ENCODE results near the gene CSRNP2.

CSRNP2 gene

GRCh38 chr12:51070004-51070403 is 13.4 kb downstream of the CSRNP2 start:
- peaks cover 5% of the 10 kb centered on the region; the same call in 1 of the 2 replicates for H3F3A ChIP-seq (ENCODE audit: insufficient read depth, low read length)
- H3K79me2 ChIP-seq (ENCODE audit: low read length): no peaks in the 10 kb centered on the region
- H3K27me3 ChIP-seq (replicated peaks; ENCODE audit: insufficient read depth, low read length): no peaks in the 10 kb centered on the region
- TF ChIP-seq EZH2phosphoT487 (IDR thresholded peaks at IDR 0.05; ENCODE audit: low read length) (no peak), EZH2 (optimal IDR thresholded peaks at IDR 0.05; ENCODE audit: low read depth, low read length) (no peak), CTCF (IDR thresholded peaks at IDR 0.05; ENCODE audit: low read length) (no peak)
- DNase-seq: no peak
- H3K9ac ChIP-seq (ENCODE audit: low read length): no peak overlapping the region
- H3K4me3 ChIP-seq (ENCODE audit: low read length): no peak overlapping the region
- H3K36me3 ChIP-seq (replicated peaks; ENCODE audit: insufficient read depth, low read length): peaks cover 2% of the 10 kb centered on the region; the same call in 1 of the 2 replicates
- H3K27ac ChIP-seq (ENCODE audit: low read length): no peak overlapping the region
- H2AFZ ChIP-seq (ENCODE audit: low read length): no peak overlapping the region
- no peaks in the 10 kb centered on the region for H3K9me3 ChIP-seq (replicated peaks; ENCODE audit: insufficient read depth, low read length)
- no peaks in the 10 kb centered on the region for H3K9me2 ChIP-seq (replicated peaks; ENCODE audit: insufficient read depth, low read length)
- H4K20me1 ChIP-seq (ENCODE audit: insufficient read depth, low read length): no peaks in the 10 kb centered on the region
- no peak overlapping the region for H3K4me2 ChIP-seq (ENCODE audit: low read depth, low read length)
- no peaks in the 10 kb centered on the region for H3K4me1 ChIP-seq (ENCODE audit: low read length)

GRCh38 chr12:51067771-51068170 is 15.6 kb downstream of the CSRNP2 start:
- no peak overlapping the region for H3K4me2 ChIP-seq (ENCODE audit: low read depth, low read length)
- H3K9me2 ChIP-seq (replicated peaks; ENCODE audit: insufficient read depth, low read length): no peaks in the 10 kb centered on the region
- no peak overlapping the region for H3K9ac ChIP-seq (ENCODE audit: low read length)
- H3K4me1 ChIP-seq (ENCODE audit: low read length): no peaks in the 10 kb centered on the region
- H4K20me1 ChIP-seq (ENCODE audit: insufficient read depth, low read length): no peaks in the 10 kb centered on the region
- no peak overlapping the region for H2AFZ ChIP-seq (ENCODE audit: low read length)
- DNase-seq: no peak
- peaks cover 5% of the 10 kb centered on the region; the same call in 1 of the 2 replicates for H3F3A ChIP-seq (ENCODE audit: insufficient read depth, low read length)
- H3K9me3 ChIP-seq (replicated peaks; ENCODE audit: insufficient read depth, low read length): no peaks in the 10 kb centered on the region
- H3K27me3 ChIP-seq (replicated peaks; ENCODE audit: insufficient read depth, low read length): no peaks in the 10 kb centered on the region
- no peak overlapping the region for H3K27ac ChIP-seq (ENCODE audit: low read length)
- H3K36me3 ChIP-seq (replicated peaks; ENCODE audit: insufficient read depth, low read length): no peaks in the 10 kb centered on the region; the same call in 1 of the 2 replicates
- TF ChIP-seq EZH2 (optimal IDR thresholded peaks at IDR 0.05; ENCODE audit: low read depth, low read length) (no peak), CTCF (IDR thresholded peaks at IDR 0.05; ENCODE audit: low read length) (no peak), EZH2phosphoT487 (IDR thresholded peaks at IDR 0.05; ENCODE audit: low read length) (no peak)
- H3K4me3 ChIP-seq (ENCODE audit: low read length): no peak overlapping the region
- H3K79me2 ChIP-seq (ENCODE audit: low read length): no peaks in the 10 kb centered on the region

- H3F3A ChIP-seq (ENCODE audit: insufficient read depth, low read length): peaks cover 5% of the 10 kb centered on the region; the same call in 1 of the 2 replicates
- no peak overlapping the region for H3K4me3 ChIP-seq (ENCODE audit: low read length)
- H3K27ac ChIP-seq (ENCODE audit: low read length): no peak overlapping the region
- no peak overlapping the region for H2AFZ ChIP-seq (ENCODE audit: low read length)
- no peaks in the 10 kb centered on the region for H3K9me2 ChIP-seq (replicated peaks; ENCODE audit: insufficient read depth, low read length)
- DNase-seq: no peak
- TF ChIP-seq EZH2 (optimal IDR thresholded peaks at IDR 0.05; ENCODE audit: low read depth, low read length): no peak
- TF ChIP-seq CTCF (IDR thresholded peaks at IDR 0.05; ENCODE audit: low read length): no peak
- TF ChIP-seq EZH2phosphoT487 (IDR thresholded peaks at IDR 0.05; ENCODE audit: low read length): no peak
- H3K79me2 ChIP-seq (ENCODE audit: low read length): no peaks in the 10 kb centered on the region
- no peaks in the 10 kb centered on the region for H4K20me1 ChIP-seq (ENCODE audit: insufficient read depth, low read length)
- no peak overlapping the region for H3K4me2 ChIP-seq (ENCODE audit: low read depth, low read length)
- H3K27me3 ChIP-seq (replicated peaks; ENCODE audit: insufficient read depth, low read length): no peaks in the 10 kb centered on the region
- no peak overlapping the region for H3K9ac ChIP-seq (ENCODE audit: low read length)
- no peaks in the 10 kb centered on the region; the same call in 1 of the 2 replicates for H3K36me3 ChIP-seq (replicated peaks; ENCODE audit: insufficient read depth, low read length)
- no peaks in the 10 kb centered on the region for H3K9me3 ChIP-seq (replicated peaks; ENCODE audit: insufficient read depth, low read length)
- H3K4me1 ChIP-seq (ENCODE audit: low read length): no peaks in the 10 kb centered on the region
Observed at GRCh38 chr12:51067229-51067628, 16.2 kb downstream of the CSRNP2 start.
